NCI-H1417 treated with DMSO at 0.1 percent for 48 hours (cell line): Measurements from ENCODE around the gene CCBE1.

Source experiments
- DNase-seq: peaks from one replicate; lab custom pipeline; 2025; lab: John Stamatoyannopoulos, UW

CCBE1 gene

GRCh38 chr18:59484561-59485328 lies 212.5 kb downstream of the CCBE1 start:
- no peak for DNase-seq

GRCh38 chr18:59484131-59484530 lies 213.1 kb downstream of the CCBE1 start:
- DNase-seq: no peak

- no peak for DNase-seq
Observed at GRCh38 chr18:59481436-59481835, 215.8 kb downstream of the CCBE1 start.

- no peak for DNase-seq
Observed at GRCh38 chr18:59479776-59480175, 217.4 kb downstream of the CCBE1 start.

DNA sequence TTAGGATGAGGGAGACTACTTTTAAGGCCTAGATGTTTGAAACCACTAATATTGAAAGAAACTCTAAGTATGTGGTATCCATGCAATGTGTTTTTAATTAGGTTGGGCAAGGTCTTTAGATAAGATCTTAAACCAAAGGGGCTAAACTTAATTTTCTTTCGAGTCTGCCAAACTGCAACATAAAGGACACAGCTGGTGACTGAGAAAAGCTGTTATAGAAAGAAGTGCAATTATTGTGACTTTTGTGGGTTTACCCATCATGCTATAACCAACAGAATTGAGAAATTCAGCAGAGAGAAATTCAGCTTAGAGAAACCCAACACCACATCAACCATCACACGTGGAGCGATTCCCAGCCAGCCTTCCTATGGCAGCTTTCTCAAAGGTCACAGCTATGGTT lies 218.6 kb downstream of the CCBE1 start:
- no peak for DNase-seq

DNA sequence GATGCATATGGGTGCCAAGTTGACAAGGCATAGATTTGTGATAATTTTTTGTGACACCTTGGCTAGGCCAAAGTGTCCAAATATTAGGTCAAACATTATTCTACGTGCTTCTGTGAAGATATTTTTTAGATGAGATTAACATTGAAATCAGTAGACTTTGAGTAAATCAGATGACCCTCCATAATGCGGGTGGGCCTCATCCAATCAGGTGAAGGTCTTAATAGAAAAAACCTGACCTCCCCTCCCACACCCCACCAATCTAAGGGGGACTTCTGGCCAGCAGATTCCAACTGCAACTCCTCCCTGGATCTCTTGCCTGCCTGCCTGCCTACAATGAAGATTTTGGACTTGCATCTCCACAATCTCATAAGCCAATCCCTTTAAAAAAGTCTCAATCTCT lies 219.4 kb downstream of the CCBE1 start:
- DNase-seq: no peak

GRCh38 chr18:59470561-59471121 lies 226.6 kb downstream of the CCBE1 start:
- DNase-seq: no peak

GRCh38 chr18:59469463-59470180 lies 227.6 kb downstream of the CCBE1 start:
- DNase-seq: no peak

GRCh38 chr18:59468821-59469220 lies 228.4 kb downstream of the CCBE1 start:
- no peak for DNase-seq

DNA sequence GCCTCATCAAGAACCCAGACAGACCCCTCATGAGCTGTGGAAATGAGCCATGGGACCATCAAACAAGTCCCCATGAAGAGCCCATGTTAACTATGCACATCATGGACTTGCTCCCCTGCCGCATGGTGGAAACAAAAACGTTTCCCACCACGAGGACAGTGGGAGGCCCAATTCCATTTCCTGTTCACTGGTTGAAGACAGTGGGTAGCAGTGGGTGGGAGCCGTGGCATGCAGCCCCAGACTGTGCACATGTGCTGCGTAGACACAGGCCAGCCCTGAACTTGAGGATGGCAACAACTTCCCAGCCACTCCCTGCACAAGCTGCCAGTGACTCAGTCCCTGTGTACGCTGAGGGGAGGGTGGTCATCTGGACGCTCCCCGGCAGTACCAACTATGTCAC lies 229.7 kb downstream of the CCBE1 start:
- no peak for DNase-seq

DNA sequence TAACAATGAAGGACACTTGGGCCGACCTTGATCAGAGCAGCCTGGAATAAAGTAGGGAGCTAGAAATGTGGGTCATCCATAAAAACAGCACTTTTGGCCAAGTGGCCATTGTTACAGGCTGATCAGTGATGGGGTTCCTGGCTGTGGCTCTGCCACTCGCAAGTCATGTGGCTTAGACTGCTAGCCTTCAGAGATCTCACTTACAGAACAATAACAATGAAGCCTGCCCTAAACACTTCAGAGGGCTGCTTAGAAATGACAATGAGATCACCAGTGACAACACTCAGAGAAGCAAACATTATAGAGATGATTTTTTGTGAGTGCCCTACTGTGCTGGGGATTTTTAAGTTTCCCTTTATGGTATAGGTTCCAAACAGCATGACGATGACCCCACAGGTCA lies 230.2 kb downstream of the CCBE1 start:
- DNase-seq: no peak

DNA sequence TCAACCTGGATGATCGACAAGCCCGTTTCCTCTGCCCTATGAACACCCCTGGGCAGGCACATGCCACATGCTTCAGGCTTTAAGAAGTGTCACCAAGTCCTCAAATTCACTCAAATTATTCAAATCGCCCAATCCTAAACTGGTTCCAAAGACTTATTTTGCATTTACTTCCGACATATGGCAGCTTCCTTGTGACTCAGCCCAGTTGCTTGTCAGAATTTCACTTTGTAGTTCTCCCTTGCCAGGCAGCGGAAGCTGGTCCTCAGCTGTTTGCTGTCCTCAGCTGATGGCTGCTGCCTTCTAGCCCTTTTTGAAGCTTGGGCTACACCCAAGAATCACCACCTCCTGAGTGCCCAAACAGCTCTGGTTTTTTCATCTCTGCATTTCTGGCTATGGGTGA lies 232.7 kb downstream of the CCBE1 start:
- DNase-seq: no peak

DNA sequence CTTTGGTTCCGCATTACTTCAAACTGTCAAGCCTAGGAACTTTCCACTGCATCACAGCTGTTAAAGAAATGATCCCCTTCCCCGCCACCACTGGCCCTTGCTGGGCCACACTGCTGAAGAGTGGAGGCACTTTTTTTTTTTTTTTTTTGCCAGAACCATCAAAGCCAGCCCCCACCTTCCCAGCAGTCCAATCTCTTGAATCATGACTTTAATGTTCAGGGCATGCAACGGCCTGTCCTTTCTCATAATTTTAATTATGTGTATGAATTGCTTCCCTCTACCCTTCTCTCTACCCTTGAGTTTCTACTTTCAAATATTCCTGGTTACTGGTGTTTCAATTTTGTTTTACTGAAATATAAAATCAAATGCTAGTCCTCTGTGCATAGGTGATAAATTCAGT lies 236.1 kb downstream of the CCBE1 start:
- DNase-seq: no peak

GRCh38 chr18:59460072-59460420 lies 237.2 kb downstream of the CCBE1 start:
- DNase-seq: no peak

GRCh38 chr18:59459369-59460071 lies 237.7 kb downstream of the CCBE1 start:
- DNase-seq: peak; percentile 97

DNA sequence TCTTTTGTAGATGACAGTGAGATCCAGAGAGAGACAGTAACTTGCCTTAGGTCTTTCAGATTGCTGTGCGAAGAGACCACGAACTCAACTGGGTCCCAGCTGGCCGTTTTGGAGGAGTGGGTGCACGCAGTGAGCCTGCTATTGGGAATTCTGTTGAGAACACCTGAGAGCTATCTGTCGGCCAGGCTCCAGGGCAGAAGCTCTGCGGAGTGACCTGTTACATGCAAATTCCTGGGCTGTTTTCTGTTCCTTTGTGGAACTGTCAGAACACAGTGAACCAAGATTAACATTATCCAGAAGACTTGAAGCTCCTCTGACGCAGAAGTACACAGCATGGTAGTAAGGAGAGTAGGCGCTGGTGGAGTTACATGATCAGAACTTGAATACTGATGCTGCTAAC lies 238.6 kb downstream of the CCBE1 start:
- DNase-seq: no peak

- DNase-seq: no peak
Observed at GRCh38 chr18:59456657-59457056, 240.6 kb downstream of the CCBE1 start.

GRCh38 chr18:59455728-59456276 lies 241.4 kb downstream of the CCBE1 start:
- DNase-seq: no peak

- no peak for DNase-seq
Observed at GRCh38 chr18:59454909-59455727, 242.1 kb downstream of the CCBE1 start.

GRCh38 chr18:59453468-59453961 lies 243.7 kb downstream of the CCBE1 start:
- DNase-seq: no peak

- no peak for DNase-seq
Observed at GRCh38 chr18:59451963-59452362, 245.3 kb downstream of the CCBE1 start.
